HG03354 (cell line): ENCODE data around the gene BCKDHA.
A peak's percentile ranks its signal among the peaks of the same experiment; 100 is the strongest.

Experiments used
- ATAC-seq: cut with Tn5 transposase; IDR thresholded peaks from one replicate; pipeline ENCODE4 v1.9.1; 2021; ENCODE audit warnings: mild to moderate bottlenecking; ENCODE audit not compliant: unreplicated experiment, poor library complexity, severe bottlenecking

Gene BCKDHA

DNA sequence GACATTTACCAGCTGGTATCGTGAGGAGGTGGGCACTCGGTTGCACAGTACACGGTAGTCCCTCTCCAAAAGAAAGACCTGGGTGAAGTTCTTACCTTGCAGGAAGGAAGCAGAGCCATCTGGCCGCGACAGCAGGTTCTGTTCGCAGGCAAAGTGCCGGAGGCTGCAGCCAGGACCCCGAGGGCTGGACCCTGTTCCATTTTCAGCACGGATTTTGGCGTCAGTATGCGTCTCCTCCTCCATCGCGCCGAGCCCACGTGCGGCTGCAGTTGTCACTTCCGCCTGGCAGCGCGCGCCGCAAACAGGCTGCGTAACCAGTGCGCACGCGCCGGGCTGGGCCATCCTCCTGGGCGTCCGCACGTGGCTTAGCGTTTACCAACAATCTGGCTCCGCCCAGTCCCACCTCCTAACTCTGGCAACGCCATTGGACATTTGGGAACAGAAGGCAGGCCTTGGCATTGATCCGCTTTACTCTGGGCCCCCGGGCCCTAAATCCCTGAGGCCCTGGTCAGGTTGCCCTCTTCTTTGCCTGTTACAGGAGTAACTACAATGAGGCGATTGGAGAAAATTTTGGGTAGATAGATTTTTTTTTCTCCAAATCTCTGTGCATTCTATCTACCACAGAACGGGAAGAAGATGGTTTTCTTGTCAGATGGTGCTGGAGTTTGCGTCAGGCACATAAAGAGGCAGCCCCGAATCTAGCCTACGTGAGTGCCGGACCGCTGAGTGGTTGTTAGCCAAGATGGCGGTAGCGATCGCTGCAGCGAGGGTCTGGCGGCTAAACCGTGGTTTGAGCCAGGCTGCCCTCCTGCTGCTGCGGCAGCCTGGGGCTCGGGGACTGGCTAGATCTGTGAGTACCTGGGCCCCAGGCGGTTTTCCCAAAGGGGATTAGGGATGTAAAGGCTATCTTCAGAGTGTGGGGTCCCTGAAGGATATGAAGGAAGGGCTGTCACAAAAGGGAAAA is at the start of gene BCKDHA, which contains the start of gene EXOSC5:
Gene BCKDHA, plus strand, starts transcription at position 733 of the 964 bp plus-strand sequence. Its CDS starts 10 bp downstream, at position 743.
Gene EXOSC5, minus strand, starts transcription at position 274 of the 964 bp plus-strand sequence. Its CDS starts 31 bp downstream, at position 243.
- peak; percentile 89 for ATAC-seq

GRCh38 chr19:41350735-41351338 is 46.8 kb upstream of the BCKDHA start:
- ATAC-seq = peak; percentile 4

DNA sequence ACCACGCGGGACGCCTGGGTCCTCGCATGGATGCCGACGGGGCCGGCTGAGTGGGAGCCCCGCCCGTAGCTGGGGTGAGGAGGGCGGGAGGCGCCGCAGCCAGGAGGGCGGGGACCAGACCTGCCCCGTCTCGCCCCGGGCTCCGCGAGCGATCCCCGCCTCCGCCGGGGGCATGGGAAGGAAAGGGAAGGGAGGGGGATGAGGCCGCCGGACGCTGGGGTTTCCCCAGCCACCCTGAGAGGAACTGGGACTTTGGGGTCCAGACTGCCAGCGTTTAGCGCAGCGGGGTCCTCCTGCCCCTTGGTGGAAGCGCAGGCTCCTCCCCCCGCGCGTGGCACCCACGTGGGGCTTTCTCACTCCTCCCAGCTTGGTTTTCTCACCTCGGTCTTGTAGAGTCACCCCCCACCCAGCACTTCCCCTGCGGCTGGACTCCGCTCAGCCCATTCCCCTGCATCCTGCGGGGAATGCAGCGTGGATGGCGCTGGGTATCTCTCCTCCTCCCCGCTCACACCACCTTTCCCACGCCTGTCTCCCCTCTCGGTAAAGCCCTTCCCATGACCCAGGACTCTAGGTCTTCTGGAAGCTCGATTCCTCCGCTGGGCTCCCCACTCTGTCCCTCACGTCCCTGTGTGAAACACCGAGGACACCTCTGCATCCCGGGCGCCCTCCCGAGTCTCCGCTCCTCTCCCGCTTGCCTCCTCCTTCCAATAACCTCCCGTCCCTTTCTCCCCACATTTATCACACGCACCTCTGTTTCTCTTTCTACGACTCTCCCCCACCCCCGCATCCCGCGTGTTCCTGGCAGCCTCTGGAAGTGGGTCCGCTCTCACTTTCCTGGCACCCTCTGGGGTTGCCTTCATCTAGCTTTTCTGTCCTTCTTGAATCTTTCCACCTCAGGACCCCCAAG is 46.0 kb upstream of the BCKDHA start:
- ATAC-seq = peak; percentile 37

- no peak for ATAC-seq
These were observed 45.4 kb upstream of the BCKDHA start for GRCh38 chr19:41352279-41352608.

GRCh38 chr19:41352609-41353465 is 44.8 kb upstream of the BCKDHA start:
- ATAC-seq = peak; percentile 28

- ATAC-seq = peak; percentile 49
These were observed 43.9 kb upstream of the BCKDHA start, which contains the start of gene TGFB1 for GRCh38 chr19:41353466-41354342. Gene TGFB1, minus strand, starts transcription at chr19:41353922. Its CDS starts 878 bp downstream, at chr19:41353044.

GRCh38 chr19:41354343-41354953 is 43.2 kb upstream of the BCKDHA start:
- ATAC-seq = no peak

DNA sequence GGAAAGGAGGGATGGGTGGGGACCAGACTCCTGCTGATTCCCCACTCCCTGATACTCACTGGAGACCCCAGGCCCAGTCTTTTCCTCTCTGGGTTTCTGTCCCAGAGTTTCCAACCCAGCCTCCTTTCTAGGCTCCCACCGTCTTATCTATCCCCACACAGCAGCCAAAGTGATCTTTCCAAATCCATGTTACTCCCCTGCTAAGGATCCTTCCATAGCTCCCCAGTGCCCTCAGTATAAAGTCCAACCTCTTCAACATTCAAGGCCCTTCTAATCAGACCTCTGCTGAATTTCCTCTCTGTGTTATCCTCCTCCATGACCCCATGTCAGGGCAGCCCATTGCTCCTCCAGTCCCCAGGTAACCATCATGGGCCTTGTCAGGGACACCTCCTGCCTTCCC is 42.6 kb upstream of the BCKDHA start:
- ATAC-seq = no peak

- ATAC-seq = no peak
These were observed 41.8 kb upstream of the BCKDHA start for GRCh38 chr19:41355802-41356201.

- no peak for ATAC-seq
These were observed 40.5 kb upstream of the BCKDHA start for GRCh38 chr19:41356984-41357739.

GRCh38 chr19:41357746-41358145 is 39.9 kb upstream of the BCKDHA start:
- no peak for ATAC-seq

DNA sequence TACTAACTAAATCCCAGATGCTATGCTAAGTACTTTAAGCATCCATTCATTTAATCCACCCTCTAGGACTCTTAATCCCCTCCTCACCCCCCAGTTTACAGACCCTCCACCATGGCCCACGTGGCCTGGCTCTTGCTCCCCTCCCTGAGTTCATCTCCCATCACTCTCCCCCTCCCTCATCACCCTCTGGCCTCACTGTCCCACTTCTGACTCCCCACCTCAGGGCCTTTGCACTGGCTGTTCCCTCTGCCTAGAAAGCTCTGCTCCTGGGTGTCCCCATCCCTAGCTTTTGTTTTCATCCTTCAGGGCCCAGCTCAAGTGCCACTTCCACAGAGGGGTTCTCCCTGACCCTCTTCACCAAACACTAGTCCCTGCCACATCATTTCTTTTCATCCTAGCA is 37.9 kb upstream of the BCKDHA start:
- ATAC-seq = no peak

- ATAC-seq = no peak
These were observed 35.3 kb upstream of the BCKDHA start for GRCh38 chr19:41362143-41362847.

DNA sequence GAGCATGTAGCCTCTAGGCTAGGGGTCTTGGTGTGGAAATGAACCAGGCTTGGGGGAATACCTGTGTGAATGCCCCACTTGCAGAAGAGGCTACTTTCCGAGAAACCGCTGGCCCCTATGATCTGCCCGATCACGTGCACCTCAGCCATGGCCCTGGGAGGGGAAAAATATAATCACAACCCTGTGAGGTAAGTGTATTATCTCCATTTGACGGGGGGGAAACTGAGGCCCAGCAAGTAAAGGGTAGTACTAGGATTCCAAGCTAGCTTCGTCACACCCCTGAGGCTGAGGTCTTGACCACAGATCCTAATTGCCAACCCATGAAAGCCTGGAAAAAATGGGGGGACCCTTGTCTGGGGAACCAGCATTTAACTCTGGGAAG is 34.3 kb upstream of the BCKDHA start:
- ATAC-seq = no peak

GRCh38 chr19:41363753-41364523 is 33.7 kb upstream of the BCKDHA start, which contains the start of gene B9D2:
Gene B9D2, minus strand, starts transcription at chr19:41364149. Its CDS starts 630 bp downstream, at chr19:41363519.
- peak; percentile 80 for ATAC-seq
